DOHH2 (cell line): ENCODE data around the gene ARHGAP24.

Source experiments
- H3F3A ChIP-seq: fragments of 200-600 bp; sonication (generic), shearing (Covaris generic); 2 replicates; pipeline ENCODE4 v1.6.0; 2016; ENCODE audit warnings: antibody characterized with exemption, mild to moderate bottlenecking; ENCODE audit not compliant: control insufficient read depth, insufficient read depth
- H3K27ac ChIP-seq: fragments of 200-600 bp; sonication (generic); 2 replicates; pipeline ENCODE4 v1.5.1; 2014; ENCODE audit warnings: low read depth, mild to moderate bottlenecking, low read length, moderate library complexity
- H3K27me3 ChIP-seq: fragments of 200-600 bp; sonication (generic); 2 replicates; pipeline ENCODE4 v1.6.1; 2014; ENCODE audit warnings: mild to moderate bottlenecking, low read length, mixed read lengths; ENCODE audit not compliant: control insufficient read depth
- H3K36me3 ChIP-seq: fragments of 200-600 bp; sonication (generic); 2 replicates; pipeline ENCODE4 v1.6.1; 2014; ENCODE audit warnings: mild to moderate bottlenecking, low read length, moderate library complexity, mixed read lengths; ENCODE audit not compliant: control insufficient read depth
- H3K4me1 ChIP-seq: fragments of 200-600 bp; sonication (generic); 2 replicates; pipeline ENCODE4 v1.6.1; 2014; ENCODE audit warnings: mild to moderate bottlenecking, low read length, mixed read lengths; ENCODE audit not compliant: control insufficient read depth
- H3K4me2 ChIP-seq: fragments of 200-600 bp; sonication (generic); 2 replicates; pipeline ENCODE4 v1.6.0; 2014; ENCODE audit warnings: mild to moderate bottlenecking, low read length, moderate library complexity
- H3K4me3 ChIP-seq: fragments of 200-600 bp; sonication (generic); 2 replicates; pipeline ENCODE4 v1.5.1; 2014; ENCODE audit warnings: mild to moderate bottlenecking, low read length, mixed read lengths
- H3K79me2 ChIP-seq: fragments of 200-600 bp; sonication (generic); 2 replicates; pipeline ENCODE4 v1.6.1; 2014; ENCODE audit warnings: mild to moderate bottlenecking, low read length, mixed read lengths; ENCODE audit not compliant: control insufficient read depth
- H3K9me2 ChIP-seq: fragments of 200-600 bp; sonication (generic); replicated peaks from 2 replicates; pipeline ENCODE4 v1.6.1; 2014; ENCODE audit warnings: mild to moderate bottlenecking, low read length, mixed read lengths; ENCODE audit not compliant: control insufficient read depth
- H3K9me3 ChIP-seq: fragments of 200-600 bp; sonication (generic); 2 replicates; pipeline ENCODE4 v1.6.1; 2014; ENCODE audit warnings: antibody characterized with exemption, low read length, mixed read lengths; ENCODE audit not compliant: control insufficient read depth, insufficient read depth
- H4K20me1 ChIP-seq: fragments of 200-600 bp; sonication (generic); 2 replicates; pipeline ENCODE4 v1.6.0; 2014; ENCODE audit warnings: low read depth, mild to moderate bottlenecking, antibody characterized with exemption, low read length, moderate library complexity; ENCODE audit not compliant: control insufficient read depth, insufficient read depth
- EZH2phosphoT487 ChIP-seq: fragments of 200-600 bp; sonication (generic); IDR thresholded peaks from 2 replicates; pipeline ENCODE4 v1.6.1; 2017; ENCODE audit warnings: borderline replicate concordance, mild to moderate bottlenecking, antibody characterized with exemption, low read length, moderate library complexity, mixed read lengths
- TF ChIP-seq, protein P1 (sequence below): fragments of 200-600 bp; sonication (generic); IDR thresholded peaks from one replicate; pipeline ENCODE4 v1.5.1; 2014; ENCODE audit warnings: antibody characterized with exemption, mild to moderate bottlenecking, low read depth, low read length; ENCODE audit not compliant: poor library complexity, severe bottlenecking

ARHGAP24 gene

DNA sequence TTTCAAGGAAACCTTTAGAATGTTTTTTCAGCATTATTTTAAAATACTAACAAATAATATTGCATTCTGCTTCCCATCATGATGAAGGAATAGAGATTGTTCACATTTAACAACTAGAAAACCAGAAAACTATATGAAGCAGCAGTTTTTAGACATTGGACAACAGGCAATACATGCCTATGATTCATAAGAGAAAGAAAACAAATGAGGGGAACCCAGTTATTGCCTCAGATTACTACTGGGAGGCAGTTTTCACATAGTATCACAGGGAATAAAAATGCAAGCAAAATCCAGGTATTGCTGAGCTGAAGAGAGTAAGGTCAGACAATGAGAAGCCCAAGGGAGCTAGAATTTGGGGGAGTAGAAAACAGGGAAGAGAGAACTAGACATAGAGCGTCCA, 511.3 kb downstream of the ARHGAP24 start:
- H3K79me2 ChIP-seq, result no peaks in the 10 kb centered on the region
- no peaks in the 10 kb centered on the region for H3K9me2 ChIP-seq
- no peaks in the 10 kb centered on the region for H3K36me3 ChIP-seq
- no peaks in the 10 kb centered on the region for H3K27me3 ChIP-seq
- no peaks in the 10 kb centered on the region for H3F3A ChIP-seq
- no peaks in the 10 kb centered on the region for H3K4me1 ChIP-seq
- H3K4me3 ChIP-seq, result no peak overlapping the region
- TF ChIP-seq, protein P1, sequence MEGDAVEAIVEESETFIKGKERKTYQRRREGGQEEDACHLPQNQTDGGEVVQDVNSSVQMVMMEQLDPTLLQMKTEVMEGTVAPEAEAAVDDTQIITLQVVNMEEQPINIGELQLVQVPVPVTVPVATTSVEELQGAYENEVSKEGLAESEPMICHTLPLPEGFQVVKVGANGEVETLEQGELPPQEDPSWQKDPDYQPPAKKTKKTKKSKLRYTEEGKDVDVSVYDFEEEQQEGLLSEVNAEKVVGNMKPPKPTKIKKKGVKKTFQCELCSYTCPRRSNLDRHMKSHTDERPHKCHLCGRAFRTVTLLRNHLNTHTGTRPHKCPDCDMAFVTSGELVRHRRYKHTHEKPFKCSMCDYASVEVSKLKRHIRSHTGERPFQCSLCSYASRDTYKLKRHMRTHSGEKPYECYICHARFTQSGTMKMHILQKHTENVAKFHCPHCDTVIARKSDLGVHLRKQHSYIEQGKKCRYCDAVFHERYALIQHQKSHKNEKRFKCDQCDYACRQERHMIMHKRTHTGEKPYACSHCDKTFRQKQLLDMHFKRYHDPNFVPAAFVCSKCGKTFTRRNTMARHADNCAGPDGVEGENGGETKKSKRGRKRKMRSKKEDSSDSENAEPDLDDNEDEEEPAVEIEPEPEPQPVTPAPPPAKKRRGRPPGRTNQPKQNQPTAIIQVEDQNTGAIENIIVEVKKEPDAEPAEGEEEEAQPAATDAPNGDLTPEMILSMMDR, result no peak
- no peak for TF ChIP-seq EZH2phosphoT487
- H3K9me3 ChIP-seq, result no peaks in the 10 kb centered on the region
- H4K20me1 ChIP-seq, result no peaks in the 10 kb centered on the region
- no peak overlapping the region for H3K4me2 ChIP-seq
- no peak overlapping the region for H3K27ac ChIP-seq

DNA sequence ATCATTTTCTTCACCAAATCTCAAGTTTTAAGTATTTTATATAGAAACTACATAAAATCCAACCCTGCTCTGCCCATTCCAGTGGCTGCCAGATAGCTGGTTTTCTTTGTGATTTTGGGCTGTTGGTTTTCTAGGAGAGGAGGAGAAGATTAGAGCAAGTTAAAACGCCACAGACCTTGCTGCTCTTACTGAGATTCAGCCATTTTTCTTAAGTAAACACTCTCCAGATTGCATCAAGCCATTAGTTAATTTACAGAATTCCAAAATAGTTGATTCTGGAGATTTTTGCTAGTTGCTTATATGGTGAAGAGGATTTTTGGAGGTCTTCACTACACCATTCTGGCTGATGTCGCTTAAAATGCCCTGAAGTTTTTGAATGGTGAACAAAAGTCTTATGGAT, 518.7 kb downstream of the ARHGAP24 start:
- Histone ChIP-seq H3K27ac (no peak overlapping the region), H3K79me2 (no peaks in the 10 kb centered on the region), H4K20me1 (no peaks in the 10 kb centered on the region), H3F3A (no peaks in the 10 kb centered on the region), H3K4me3 (no peak overlapping the region), H3K4me2 (no peak overlapping the region), H3K27me3 (no peaks in the 10 kb centered on the region), H3K4me1 (no peaks in the 10 kb centered on the region), H3K9me2 (no peaks in the 10 kb centered on the region), H3K9me3 (no peaks in the 10 kb centered on the region), H3K36me3 (no peaks in the 10 kb centered on the region)
- TF ChIP-seq EZH2phosphoT487, result no peak
- TF ChIP-seq, protein P1, result no peak

DNA sequence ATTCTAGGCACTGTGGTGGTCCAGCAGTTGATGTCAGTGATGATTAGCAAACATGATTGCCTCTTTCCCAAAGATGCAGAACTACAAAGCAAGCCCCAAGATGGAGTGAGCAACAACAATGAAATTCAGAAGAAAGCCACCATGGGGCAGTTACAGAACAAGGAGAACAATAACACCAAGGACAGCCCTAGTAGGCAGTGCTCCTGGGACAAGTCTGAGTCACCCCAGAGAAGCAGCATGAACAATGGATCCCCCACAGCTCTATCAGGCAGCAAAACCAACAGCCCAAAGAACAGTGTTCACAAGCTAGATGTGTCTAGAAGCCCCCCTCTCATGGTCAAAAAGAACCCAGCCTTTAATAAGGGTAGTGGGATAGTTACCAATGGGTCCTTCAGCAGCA, 519.6 kb downstream of the ARHGAP24 start:
- H3K9me3 ChIP-seq, result no peaks in the 10 kb centered on the region
- no peak overlapping the region for H3K4me3 ChIP-seq
- TF ChIP-seq, protein P1, result no peak
- no peak for TF ChIP-seq EZH2phosphoT487
- no peaks in the 10 kb centered on the region for H3F3A ChIP-seq
- H3K4me1 ChIP-seq, result no peaks in the 10 kb centered on the region
- no peaks in the 10 kb centered on the region for H3K9me2 ChIP-seq
- H3K27me3 ChIP-seq, result no peaks in the 10 kb centered on the region
- H3K79me2 ChIP-seq, result no peaks in the 10 kb centered on the region
- H4K20me1 ChIP-seq, result no peaks in the 10 kb centered on the region
- H3K27ac ChIP-seq, result no peak overlapping the region
- H3K4me2 ChIP-seq, result no peak overlapping the region
- H3K36me3 ChIP-seq, result no peaks in the 10 kb centered on the region

DNA sequence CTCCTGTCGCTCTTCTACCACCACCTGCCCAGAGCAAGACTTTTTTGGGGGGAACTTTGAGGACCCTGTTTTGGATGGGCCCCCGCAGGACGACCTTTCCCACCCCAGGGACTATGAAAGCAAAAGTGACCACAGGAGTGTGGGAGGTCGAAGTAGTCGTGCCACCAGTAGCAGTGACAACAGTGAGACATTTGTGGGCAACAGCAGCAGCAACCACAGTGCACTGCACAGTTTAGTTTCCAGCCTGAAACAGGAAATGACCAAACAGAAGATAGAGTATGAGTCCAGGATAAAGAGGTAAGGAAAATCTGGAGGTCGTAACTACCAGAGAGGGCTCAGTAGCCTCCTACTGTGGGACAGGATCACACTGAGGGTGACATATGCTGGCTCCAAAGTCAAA, 520.4 kb downstream of the ARHGAP24 start:
- H3K9me2 ChIP-seq, result no peaks in the 10 kb centered on the region
- H3K4me3 ChIP-seq, result no peak overlapping the region
- H3K79me2 ChIP-seq, result no peaks in the 10 kb centered on the region
- TF ChIP-seq, protein P1, result no peak
- no peak for TF ChIP-seq EZH2phosphoT487
- H4K20me1 ChIP-seq, result no peaks in the 10 kb centered on the region
- H3K36me3 ChIP-seq, result no peaks in the 10 kb centered on the region
- no peak overlapping the region for H3K4me2 ChIP-seq
- no peaks in the 10 kb centered on the region for H3K4me1 ChIP-seq
- no peak overlapping the region for H3K27ac ChIP-seq
- no peaks in the 10 kb centered on the region for H3K9me3 ChIP-seq
- H3F3A ChIP-seq, result no peaks in the 10 kb centered on the region
- no peaks in the 10 kb centered on the region for H3K27me3 ChIP-seq
